ENCODE measurements around the gene PXDN. TPM values are rescaled to one million over a fixed set of nuclear protein-coding genes. Genes with fewer than 3 reads are reported as not detected.

The PXDN gene
- total and polyA plus RNA-seq, 2 of the 4 experiments (the other 2 are of a cell fraction): 153 to 332 TPM

DNA sequence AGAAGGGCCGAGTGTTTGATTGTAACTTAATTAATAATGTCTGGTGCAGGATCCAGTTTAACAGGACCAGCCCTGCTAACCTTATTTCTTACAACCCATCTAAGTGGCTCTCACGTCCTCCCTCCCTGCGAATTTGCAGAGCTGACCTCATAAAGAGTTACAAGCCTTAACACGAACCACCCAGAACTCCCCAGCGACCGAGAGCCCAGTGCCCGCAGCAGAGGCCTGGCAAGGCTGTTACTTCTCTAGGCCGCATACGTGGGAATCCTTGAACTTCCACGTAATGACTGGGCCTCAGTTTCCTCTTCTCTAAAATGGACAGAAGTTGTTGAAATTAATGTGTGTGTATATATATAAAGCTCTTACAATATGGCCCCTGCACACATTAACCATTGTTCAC lies 55.5 kb downstream of the PXDN start:
- Histone ChIP-seq H3K23ac (ENCODE audit: low read depth, low read length) (no peak overlapping the region), H2AK9ac (replicated peaks; ENCODE audit: low read depth, low read length, poor library complexity) (no peak overlapping the region), H3K27ac (ENCODE audit: insufficient read depth, low read length) (no peak overlapping the region), H2AFZ (replicated peaks; ENCODE audit: low read length, poor library complexity) (no peak overlapping the region), H4K91ac (ENCODE audit: insufficient read depth, low read depth, low read length) (no peak overlapping the region), H3K9me3 (ENCODE audit: control insufficient read depth, insufficient read depth, low read length) (no peaks in the 10 kb centered on the region), H2BK20ac (ENCODE audit: low read depth, low read length) (no peak overlapping the region), H3K18ac (ENCODE audit: low read depth, low read length) (no peak overlapping the region), H3K4ac (ENCODE audit: low read depth, low read length) (no peak overlapping the region), H3K27me3 (ENCODE audit: control insufficient read depth, insufficient read depth, low read length) (no peaks in the 10 kb centered on the region), H4K5ac (ENCODE audit: low read depth, low read length) (no peak overlapping the region), H3K4me2 (ENCODE audit: low read depth, low read length) (no peak overlapping the region), H4K20me1 (ENCODE audit: insufficient read depth, low read length) (peaks cover 52% of the 10 kb centered on the region), H3K14ac (replicated peaks; ENCODE audit: low read depth, low read length) (no peak overlapping the region), H2BK15ac (ENCODE audit: low read depth, low read length) (no peak overlapping the region), H3K4me1 (ENCODE audit: control insufficient read depth, insufficient read depth, low read length) (peaks cover 19% of the 10 kb centered on the region), H3K36me3 (ENCODE audit: control insufficient read depth, insufficient read depth, low read length) (peaks cover 66% of the 10 kb centered on the region), H3K9me1 (ENCODE audit: insufficient read depth, low read length) (peaks cover 32% of the 10 kb centered on the region), H3K56ac (ENCODE audit: extremely low read depth, insufficient read depth, low read length) (no peak overlapping the region), H4K8ac (ENCODE audit: low read depth in 2 of 2, low read length in 2 of 2) (no peak overlapping the region), H2AK5ac (ENCODE audit: low read depth, low read length) (no peak overlapping the region), H3K4me3 (ENCODE audit: insufficient read depth, low read depth, low read length) (no peak overlapping the region), H3K9ac (ENCODE audit: low read depth, low read length) (no peak overlapping the region), H2BK120ac (ENCODE audit: low read depth, low read length) (no peak overlapping the region), H3K79me1 (ENCODE audit: low read depth in 1 of 2, low read length in 2 of 2) (peaks cover 44 to 83% of the 10 kb centered on the region in 2 experiments), H2BK5ac (ENCODE audit: low read depth, low read length, poor library complexity, severe bottlenecking) (no peak overlapping the region)
- TF ChIP-seq FOS (IDR thresholded peaks at IDR 0.05; ENCODE audit: low read depth, low read length) (no peak), POLR2A (IDR thresholded peaks at IDR 0.05; ENCODE audit: low read depth, low read length) (no peak), RFX5 (IDR thresholded peaks at IDR 0.05; ENCODE audit: low read depth, low read length) (no peak), RAD21 (IDR thresholded peaks at IDR 0.05; ENCODE audit: low read length) (no peak), CHD1 (IDR thresholded peaks at IDR 0.05; ENCODE audit: low read depth, low read length) (no peak), BHLHE40 (IDR thresholded peaks at IDR 0.05; ENCODE audit: low read depth, low read length) (no peak), MAFK (IDR thresholded peaks at IDR 0.05; ENCODE audit: low read depth, low read length) (no peak), RCOR1 (IDR thresholded peaks at IDR 0.05; ENCODE audit: insufficient replicate concordance, low read length) (no peak), MXI1 (IDR thresholded peaks at IDR 0.05; ENCODE audit: borderline replicate concordance, low read depth, low read length) (no peak), CEBPB (IDR thresholded peaks at IDR 0.05; ENCODE audit: low read depth, low read length) (no peak), SMC3 (IDR thresholded peaks at IDR 0.05; ENCODE audit: low read depth, low read length) (no peak), MAZ (IDR thresholded peaks at IDR 0.05; ENCODE audit: borderline replicate concordance, low read depth, low read length) (no peak), NFE2L2 (IDR thresholded peaks at IDR 0.05; ENCODE audit: low read depth, low read length) (no peak)
- TF ChIP-seq, protein P1, sequence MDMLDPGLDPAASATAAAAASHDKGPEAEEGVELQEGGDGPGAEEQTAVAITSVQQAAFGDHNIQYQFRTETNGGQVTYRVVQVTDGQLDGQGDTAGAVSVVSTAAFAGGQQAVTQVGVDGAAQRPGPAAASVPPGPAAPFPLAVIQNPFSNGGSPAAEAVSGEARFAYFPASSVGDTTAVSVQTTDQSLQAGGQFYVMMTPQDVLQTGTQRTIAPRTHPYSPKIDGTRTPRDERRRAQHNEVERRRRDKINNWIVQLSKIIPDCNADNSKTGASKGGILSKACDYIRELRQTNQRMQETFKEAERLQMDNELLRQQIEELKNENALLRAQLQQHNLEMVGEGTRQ (IDR thresholded peaks at IDR 0.05; ENCODE audit: low read depth, low read length): no peak
- TF ChIP-seq, protein P2, sequence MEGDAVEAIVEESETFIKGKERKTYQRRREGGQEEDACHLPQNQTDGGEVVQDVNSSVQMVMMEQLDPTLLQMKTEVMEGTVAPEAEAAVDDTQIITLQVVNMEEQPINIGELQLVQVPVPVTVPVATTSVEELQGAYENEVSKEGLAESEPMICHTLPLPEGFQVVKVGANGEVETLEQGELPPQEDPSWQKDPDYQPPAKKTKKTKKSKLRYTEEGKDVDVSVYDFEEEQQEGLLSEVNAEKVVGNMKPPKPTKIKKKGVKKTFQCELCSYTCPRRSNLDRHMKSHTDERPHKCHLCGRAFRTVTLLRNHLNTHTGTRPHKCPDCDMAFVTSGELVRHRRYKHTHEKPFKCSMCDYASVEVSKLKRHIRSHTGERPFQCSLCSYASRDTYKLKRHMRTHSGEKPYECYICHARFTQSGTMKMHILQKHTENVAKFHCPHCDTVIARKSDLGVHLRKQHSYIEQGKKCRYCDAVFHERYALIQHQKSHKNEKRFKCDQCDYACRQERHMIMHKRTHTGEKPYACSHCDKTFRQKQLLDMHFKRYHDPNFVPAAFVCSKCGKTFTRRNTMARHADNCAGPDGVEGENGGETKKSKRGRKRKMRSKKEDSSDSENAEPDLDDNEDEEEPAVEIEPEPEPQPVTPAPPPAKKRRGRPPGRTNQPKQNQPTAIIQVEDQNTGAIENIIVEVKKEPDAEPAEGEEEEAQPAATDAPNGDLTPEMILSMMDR (conservative IDR thresholded peaks at IDR 0.05; ENCODE audit: low read depth, low read length): no peak
- TF ChIP-seq, protein P3, sequence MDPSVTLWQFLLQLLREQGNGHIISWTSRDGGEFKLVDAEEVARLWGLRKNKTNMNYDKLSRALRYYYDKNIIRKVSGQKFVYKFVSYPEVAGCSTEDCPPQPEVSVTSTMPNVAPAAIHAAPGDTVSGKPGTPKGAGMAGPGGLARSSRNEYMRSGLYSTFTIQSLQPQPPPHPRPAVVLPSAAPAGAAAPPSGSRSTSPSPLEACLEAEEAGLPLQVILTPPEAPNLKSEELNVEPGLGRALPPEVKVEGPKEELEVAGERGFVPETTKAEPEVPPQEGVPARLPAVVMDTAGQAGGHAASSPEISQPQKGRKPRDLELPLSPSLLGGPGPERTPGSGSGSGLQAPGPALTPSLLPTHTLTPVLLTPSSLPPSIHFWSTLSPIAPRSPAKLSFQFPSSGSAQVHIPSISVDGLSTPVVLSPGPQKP (IDR thresholded peaks at IDR 0.05; ENCODE audit: borderline replicate concordance, low read depth, low read length): no peak
- in situ Hi-C loops (cut with MboI; ENCODE audit: low sequenced_read_pairs) (no loop called here), intact Hi-C loops (cut with micrococcal nuclease) (no loop called here), dilution Hi-C loops (cut with HindIII; ENCODE audit: low sequenced_read_pairs, unreplicated experiment) (no loop called here)
- ATAC-seq (ENCODE audit: low read depth) (no peak), DNase-seq (no peak)
- no CpG with 5 or more reads among the region's 10 CpGs for WGBS, 2 experiments (ENCODE audit: extremely low coverage in 2 of 2, insufficient read length in 1 of 2)
- BruUV-seq (replicated peaks): no TSS peak
- CTCF ChIA-PET: no interaction called here
- POLR2A ChIA-PET (ENCODE audit: unreplicated experiment): no interaction called here
